Thyroid gland (tissue), 4 donors: ENCODE results near the gene OR2AG2. TPM values are rescaled to one million over a fixed set of nuclear protein-coding genes. Genes with fewer than 3 reads are reported as not detected.

Experiments used
- DNase-seq, 2 donors: peaks; one replicate each; pipeline ENCODE4 v3.0.0-alpha.2; 2019
- H3K27ac ChIP-seq, 3 donors: fragments of 200-600 bp; sonication (generic); 1 replicate in 2 of 3; 2 replicates in 1 of 3; pipeline ENCODE4 v1.5.1; 2016 to 2019; ENCODE audit warnings: mild to moderate bottlenecking in 1 of 3, moderate library complexity in 1 of 3
- H3K27me3 ChIP-seq: fragments of 200-600 bp; sonication (generic); one replicate; pipeline ENCODE4 v1.5.1; 2019
- H3K36me3 ChIP-seq, 2 donors: fragments of 200-600 bp; sonication (generic); one replicate each; pipeline ENCODE4 v1.5.1; 2016 to 2019
- H3K4me1 ChIP-seq, 2 donors: fragments of 200-600 bp; sonication (generic); one replicate each; pipeline ENCODE4 v1.5.1; 2017 to 2019
- H3K4me3 ChIP-seq, 3 donors: fragments of 200-600 bp; sonication (generic); replicated peaks in 1 of 3; 1 replicate in 2 of 3; 2 replicates in 1 of 3; pipeline ENCODE4 v1.5.1; 2016; ENCODE audit warnings: mild to moderate bottlenecking in 1 of 3
- H3K9me3 ChIP-seq: fragments of 200-600 bp; sonication (generic); one replicate; pipeline ENCODE4 v1.5.1; 2017
- POLR2A ChIP-seq, 2 donors: fragments of 450-650 bp; IDR thresholded peaks; one replicate each; pipeline ENCODE4 v1.6.1; 2017; ENCODE audit warnings: antibody characterized with exemption in 2 of 2, mild to moderate bottlenecking in 2 of 2, moderate library complexity in 1 of 2
- whole genome bisulfite sequencing, 2 donors: methylation state at CpG; one replicate each; pipeline ENCODE4 v1.1.5; 2017; 5-methylcytosine and 5-hydroxymethylcytosine counted together
- intact Hi-C: fragments of 100-400 bp; cut with DNase I; formaldehyde crosslinking; loops from one replicate; pipeline ENCODE4 v1.15.1; 2023
- total RNA-seq, 4 donors: library from RNA; depleted of rRNA; stranded (reverse); fragments of >200 nt; gene quantifications; one replicate each; pipeline ENCODE4 v1.2.3, GENCODE V29; 2016
- TF ChIP-seq, protein P1 (sequence below), 6 experiments: fragments of 200-600 bp in 3 of 6; fragments of 450-650 bp in 3 of 6; sonication (generic) in 3 of 6; IDR thresholded peaks; one replicate each; pipeline ENCODE4 v1.5.1; 2016 to 2019; ENCODE audit warnings: antibody characterized with exemption in 6 of 6, mild to moderate bottlenecking in 2 of 6, inconsistent platforms in 1 of 6, moderate library complexity in 1 of 6

OR2AG2 gene
- total RNA-seq, 4 donors from 2014 or later, result 0.11 to 0.92 (median 0.34) TPM

GRCh38 chr11:6733326-6734275 is 38.2 kb downstream of the OR2AG2 start:
- no peak for TF ChIP-seq POLR2A (IDR thresholded peaks at IDR 0.05)
- TF ChIP-seq, protein P1, sequence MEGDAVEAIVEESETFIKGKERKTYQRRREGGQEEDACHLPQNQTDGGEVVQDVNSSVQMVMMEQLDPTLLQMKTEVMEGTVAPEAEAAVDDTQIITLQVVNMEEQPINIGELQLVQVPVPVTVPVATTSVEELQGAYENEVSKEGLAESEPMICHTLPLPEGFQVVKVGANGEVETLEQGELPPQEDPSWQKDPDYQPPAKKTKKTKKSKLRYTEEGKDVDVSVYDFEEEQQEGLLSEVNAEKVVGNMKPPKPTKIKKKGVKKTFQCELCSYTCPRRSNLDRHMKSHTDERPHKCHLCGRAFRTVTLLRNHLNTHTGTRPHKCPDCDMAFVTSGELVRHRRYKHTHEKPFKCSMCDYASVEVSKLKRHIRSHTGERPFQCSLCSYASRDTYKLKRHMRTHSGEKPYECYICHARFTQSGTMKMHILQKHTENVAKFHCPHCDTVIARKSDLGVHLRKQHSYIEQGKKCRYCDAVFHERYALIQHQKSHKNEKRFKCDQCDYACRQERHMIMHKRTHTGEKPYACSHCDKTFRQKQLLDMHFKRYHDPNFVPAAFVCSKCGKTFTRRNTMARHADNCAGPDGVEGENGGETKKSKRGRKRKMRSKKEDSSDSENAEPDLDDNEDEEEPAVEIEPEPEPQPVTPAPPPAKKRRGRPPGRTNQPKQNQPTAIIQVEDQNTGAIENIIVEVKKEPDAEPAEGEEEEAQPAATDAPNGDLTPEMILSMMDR (IDR thresholded peaks at IDR 0.05), result no peak
- Histone ChIP-seq H3K9me3 (no peaks in the 10 kb centered on the region), H3K4me1 (peaks cover 0 to 3% of the 10 kb centered on the region in 2 donors), H3K27ac (no peak overlapping the region), H3K36me3 (no peaks in the 10 kb centered on the region), H3K27me3 (no peaks in the 10 kb centered on the region), H3K4me3 (no peak overlapping the region)
- intact Hi-C loops, result no loop called here
- WGBS, 2 donors, result 73 to 79% methylated on average over 3 of the region's 3 CpGs
- no peak for DNase-seq

DNA sequence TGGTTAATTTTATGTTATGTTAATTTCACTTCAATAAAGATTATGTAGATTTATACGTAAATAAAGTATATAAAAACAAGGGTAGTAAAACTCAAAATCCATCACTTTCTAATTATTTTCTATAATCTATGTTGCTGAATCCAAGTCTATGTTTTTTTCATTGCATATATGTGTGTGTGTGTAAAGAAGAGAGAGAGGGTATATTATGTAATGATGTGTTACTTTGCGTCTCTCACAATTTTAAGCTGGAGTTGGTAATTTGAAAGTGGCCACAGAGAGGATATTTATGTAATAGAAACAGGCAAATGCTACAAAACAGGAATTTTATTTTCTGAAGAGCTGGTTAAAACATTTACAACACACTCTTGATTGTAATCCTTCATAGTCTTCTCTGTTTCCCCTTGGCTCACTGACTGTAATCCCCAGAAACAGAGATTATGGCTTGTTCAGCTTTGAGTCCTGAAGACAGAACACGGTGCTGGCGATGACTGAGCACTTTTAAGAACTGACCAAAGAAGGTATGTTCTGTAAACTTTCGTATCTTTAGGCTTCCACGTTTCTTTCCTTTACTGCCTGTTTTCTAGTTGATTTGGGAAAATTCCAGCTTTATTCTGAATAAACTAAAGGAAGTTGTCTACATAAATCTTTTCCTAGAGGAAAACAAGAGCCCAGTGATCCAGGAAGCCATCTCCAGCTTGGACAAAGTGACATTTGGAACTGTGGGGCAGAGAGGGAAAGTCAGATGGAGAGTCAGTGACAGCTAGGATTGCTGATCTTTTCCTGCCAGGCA is 43.6 kb downstream of the OR2AG2 start:
- 69 to 71% methylated on average over 6 of the region's 6 CpGs for WGBS, 2 donors
- no peak overlapping the region for H3K27ac ChIP-seq
- TF ChIP-seq, protein P1 (IDR thresholded peaks at IDR 0.05), result no peak
- no peak for TF ChIP-seq POLR2A (IDR thresholded peaks at IDR 0.05)
- H3K4me3 ChIP-seq, result no peak overlapping the region
- intact Hi-C loops, result no loop called here
- no peaks in the 10 kb centered on the region for H3K9me3 ChIP-seq
- DNase-seq, result no peak
- no peaks in the 10 kb centered on the region for H3K4me1 ChIP-seq
- no peaks in the 10 kb centered on the region for H3K27me3 ChIP-seq
- no peaks in the 10 kb centered on the region for H3K36me3 ChIP-seq

- WGBS, 2 donors, result 80 to 82% methylated on average over 2 of the region's 2 CpGs
- intact Hi-C loops, result no loop called here
- no peaks in the 10 kb centered on the region for H3K4me1 ChIP-seq
- TF ChIP-seq, protein P1 (IDR thresholded peaks at IDR 0.05), result no peak
- no peak for TF ChIP-seq POLR2A (IDR thresholded peaks at IDR 0.05)
- H3K27me3 ChIP-seq, result no peaks in the 10 kb centered on the region
- H3K36me3 ChIP-seq, result no peaks in the 10 kb centered on the region
- no peak overlapping the region for H3K27ac ChIP-seq
- no peak for DNase-seq
- H3K4me3 ChIP-seq, result no peak overlapping the region
- H3K9me3 ChIP-seq, result no peaks in the 10 kb centered on the region
These were observed 46.3 kb downstream of the OR2AG2 start for GRCh38 chr11:6725386-6725896.

DNA sequence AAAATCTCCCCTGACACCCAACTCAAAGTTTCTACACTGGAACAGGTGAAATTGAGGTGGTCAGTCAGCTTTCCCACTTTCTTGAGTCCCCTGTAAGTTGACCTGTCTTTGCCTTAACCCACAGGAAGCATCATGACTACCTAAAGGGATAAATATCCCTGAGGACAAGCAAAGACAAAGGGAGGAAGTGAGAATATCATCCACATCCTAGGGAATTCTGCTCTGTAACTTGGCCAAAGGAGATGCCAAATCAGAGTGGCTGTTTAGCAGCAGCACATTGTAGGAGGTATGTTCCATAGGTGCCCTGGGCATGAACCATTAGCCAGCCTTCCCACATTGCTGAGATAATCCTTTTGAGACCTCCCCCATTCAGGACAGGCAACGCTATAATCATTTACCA is 47.8 kb downstream of the OR2AG2 start:
- intact Hi-C loops, result no loop called here
- H3K9me3 ChIP-seq, result no peaks in the 10 kb centered on the region
- H3K36me3 ChIP-seq, result no peaks in the 10 kb centered on the region
- no peak for DNase-seq
- H3K27me3 ChIP-seq, result no peaks in the 10 kb centered on the region
- H3K4me3 ChIP-seq, result no peak overlapping the region
- H3K27ac ChIP-seq, result no peak overlapping the region
- WGBS, 2 donors, result 86 to 100% methylated on average over 1 of the region's 1 CpG
- no peaks in the 10 kb centered on the region for H3K4me1 ChIP-seq
- TF ChIP-seq, protein P1 (IDR thresholded peaks at IDR 0.05), result no peak
- TF ChIP-seq POLR2A (IDR thresholded peaks at IDR 0.05), result no peak
